GM19099 (cell line): ENCODE results near the gene SLC25A15.

ENCODE experiments used
- POLR2A ChIP-seq: IDR thresholded peaks from 3 replicates; pipeline ENCODE4 v1.6.1; 2011; ENCODE audit warnings: low read depth; ENCODE audit not compliant: insufficient read length; ENCODE audit errors: extremely low read depth

The SLC25A15 gene

DNA sequence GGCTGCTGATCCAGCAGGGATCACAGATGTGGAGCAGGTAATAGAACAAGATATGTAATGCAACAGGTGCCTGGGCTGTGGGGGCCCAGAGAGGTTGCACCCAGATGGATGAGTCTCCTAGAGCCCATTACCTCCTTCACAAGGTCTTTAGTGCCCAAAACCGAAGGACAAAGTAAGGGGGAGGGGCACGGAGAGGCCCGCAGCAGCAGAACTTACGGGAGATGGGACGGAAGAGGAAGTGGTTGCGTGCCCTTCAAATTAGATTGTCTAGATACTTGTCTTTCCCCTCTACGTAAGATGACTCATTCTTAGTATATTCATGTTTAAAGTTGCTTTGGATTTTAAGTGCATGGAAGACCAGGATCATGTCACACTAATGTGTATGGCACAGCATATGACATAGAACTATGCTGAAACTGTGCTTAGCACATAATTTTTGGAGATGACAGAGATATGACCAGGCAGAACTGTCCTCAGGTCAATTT, 12.7 kb upstream of the SLC25A15 start:
- no peak for TF ChIP-seq POLR2A

DNA sequence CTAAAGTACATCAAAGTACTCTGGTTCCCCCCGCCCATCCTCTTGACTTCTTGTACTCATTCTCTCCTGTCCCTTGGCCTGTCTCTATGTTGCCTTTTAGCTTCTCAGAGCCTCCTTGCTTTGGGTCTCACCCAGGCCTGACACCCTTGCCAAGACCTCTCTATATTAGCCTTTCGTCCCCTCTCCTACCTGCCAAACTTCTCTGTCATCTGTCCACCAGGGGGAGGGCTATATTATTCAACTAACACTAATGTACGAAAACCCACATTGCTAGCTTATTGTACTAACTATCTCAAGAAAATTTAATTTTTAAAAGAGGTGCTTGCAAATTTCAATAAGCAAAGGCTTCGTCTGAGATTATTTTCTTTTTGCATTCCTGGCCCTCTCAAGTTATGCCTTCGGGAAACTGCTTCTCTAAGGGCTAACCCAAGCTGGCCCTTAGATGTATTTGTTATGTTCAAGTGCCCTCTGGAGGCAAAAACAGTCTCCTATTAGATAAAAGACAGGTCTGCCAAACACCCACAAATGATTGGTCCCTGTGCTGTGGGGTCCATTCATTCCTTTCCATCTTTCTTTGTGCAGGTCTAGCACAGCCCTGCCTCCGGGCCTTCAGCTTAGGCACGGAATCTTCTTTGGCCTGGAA, 12.1 kb upstream of the SLC25A15 start:
- TF ChIP-seq POLR2A, result no peak

DNA sequence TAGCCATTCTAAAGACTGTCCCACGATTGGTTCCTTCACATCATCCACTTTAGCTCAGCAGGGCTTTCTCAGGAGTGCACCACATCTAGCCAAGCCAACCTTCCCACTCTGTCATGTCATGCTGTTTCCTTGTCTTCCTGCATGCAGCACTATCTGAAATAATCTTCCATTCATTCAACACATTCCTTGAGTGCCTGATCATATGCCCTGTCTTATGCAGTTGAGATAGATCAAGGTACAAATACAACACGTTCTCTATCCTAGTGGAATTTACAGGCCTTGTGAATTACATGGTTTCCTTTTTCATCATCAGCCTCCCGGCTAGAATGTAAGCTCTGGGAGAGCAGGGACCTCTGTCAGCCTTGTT, 11.6 kb upstream of the SLC25A15 start:
- TF ChIP-seq POLR2A, result no peak

DNA sequence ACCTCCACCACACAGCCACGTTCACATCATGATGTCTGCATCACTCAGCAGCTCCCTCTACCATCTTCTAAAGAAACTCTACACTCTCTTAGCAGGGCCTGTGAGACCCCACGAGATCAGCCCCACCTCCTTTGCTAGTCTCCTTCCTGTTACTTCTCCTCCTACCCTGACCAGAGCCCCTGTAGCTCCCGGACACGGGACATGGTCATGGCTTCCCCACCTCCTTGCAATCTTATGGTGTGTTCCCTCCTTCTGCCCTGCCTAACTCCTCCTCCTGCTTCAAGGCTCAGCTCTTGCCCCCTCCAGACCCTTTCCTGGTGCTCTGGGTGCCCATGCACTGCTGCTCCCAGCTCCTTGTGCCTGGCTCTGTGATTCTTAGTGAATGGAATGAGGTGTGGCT, 10.4 kb upstream of the SLC25A15 start:
- TF ChIP-seq POLR2A, result no peak

DNA sequence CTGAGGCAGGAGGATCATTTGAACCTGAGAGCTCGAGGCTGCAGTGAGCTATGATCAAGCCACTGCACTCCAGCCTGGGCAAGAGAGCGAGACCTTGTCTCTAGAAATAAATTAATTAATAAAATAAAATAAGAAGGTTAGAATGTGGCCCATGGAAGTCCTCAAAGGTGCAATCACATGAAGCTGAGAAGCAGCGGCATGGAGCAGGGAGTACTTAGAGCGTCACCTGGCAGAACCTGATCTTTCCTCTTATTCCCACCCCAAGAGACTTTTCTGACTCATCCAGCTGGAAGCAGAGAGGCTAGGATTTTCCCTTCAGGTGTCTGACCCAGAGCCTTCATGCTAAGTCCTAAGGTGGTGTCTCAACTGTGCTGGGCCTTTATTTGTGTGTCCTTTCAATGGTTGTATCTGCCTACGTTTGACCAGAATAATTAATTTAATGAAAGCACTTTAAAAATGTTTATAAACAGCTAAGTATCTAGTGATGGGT, 9.6 kb upstream of the SLC25A15 start:
- no peak for TF ChIP-seq POLR2A

DNA sequence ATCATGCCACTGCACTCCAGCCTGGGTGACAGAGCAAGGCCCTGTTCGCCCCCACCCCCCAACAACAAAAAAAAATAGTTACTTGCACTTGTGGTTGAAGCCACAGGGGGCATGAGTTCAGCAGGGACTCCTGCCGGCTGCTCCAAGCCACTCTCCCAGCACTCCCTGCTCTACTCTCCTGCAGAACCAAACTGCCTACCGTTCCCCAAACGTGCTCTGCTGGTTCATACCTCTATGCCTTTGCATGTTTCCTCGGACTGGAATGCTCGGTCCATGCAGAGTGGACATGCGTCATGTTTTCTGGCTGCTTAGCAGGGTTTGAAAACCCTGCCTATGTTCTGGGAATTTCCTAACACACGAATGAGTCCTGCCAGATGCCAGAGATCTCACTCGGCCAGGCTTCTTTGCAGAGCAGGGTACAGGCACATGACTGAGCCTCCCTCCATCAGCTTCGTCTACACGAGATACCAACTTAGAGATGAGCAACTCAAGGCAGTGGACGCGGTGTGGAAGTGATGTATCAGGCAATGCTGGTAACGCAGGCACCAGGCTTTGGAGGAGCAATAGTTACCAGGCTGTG, 8.5 kb upstream of the SLC25A15 start:
- no peak for TF ChIP-seq POLR2A

DNA sequence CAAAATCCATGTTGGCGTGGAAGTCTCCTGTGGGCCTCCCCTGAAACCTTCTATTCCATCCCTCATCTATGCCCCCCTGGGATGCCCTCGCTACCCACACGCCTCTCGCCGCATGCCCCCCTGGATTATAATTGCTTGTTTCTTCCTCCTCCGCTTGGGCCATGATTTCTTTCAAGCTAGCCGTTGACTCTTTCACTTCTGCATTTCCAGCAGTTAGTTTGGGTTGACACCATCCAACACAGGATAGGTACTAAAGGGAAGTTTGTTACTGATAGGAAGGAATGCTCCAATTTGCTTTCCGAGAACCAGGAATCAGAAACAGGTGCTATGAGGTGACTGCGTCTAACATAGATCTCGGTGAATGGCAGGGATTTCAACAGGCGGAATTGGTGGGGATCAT, 7.7 kb upstream of the SLC25A15 start:
- TF ChIP-seq POLR2A, result no peak

DNA sequence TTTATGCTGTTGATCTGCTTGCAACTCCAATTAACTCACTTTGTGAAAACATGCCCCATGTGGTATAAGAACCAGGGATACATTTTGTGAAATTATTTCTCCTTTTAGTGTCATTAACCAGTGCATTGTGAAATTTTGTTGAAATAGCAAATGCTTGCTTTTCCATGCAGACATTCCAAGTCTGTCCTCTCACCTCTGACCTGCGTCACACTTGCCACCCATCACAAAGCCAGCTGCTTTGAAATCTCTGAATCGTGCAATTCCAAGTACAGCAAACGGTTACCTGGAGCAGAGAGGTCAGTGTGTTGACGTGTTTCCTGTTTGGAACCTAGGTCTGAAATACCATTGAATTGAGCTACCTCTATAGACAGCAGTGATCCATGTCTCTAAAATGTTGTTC, 4.9 kb upstream of the SLC25A15 start:
- TF ChIP-seq POLR2A, result no peak

DNA sequence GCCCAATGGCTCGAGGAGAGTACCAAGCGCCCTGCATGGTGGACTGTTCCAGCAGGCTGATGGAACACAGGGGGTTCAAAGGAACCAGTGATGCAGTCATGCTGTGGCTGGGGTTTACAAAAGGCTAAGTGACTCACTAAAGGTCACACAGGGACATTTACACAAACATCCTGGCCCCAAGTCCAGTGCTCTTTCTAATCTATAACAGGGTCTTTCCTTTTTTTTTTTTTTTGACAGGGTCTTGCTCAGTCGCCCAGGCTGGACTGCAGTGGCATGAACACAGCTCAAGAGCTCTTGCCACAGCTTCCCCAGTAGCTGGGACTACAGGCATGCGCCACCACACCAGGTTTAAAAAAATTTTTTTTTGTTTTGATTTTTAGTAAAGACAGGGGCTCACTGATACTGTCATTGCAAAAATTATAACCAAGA, 2.8 kb upstream of the SLC25A15 start:
- no peak for TF ChIP-seq POLR2A

DNA sequence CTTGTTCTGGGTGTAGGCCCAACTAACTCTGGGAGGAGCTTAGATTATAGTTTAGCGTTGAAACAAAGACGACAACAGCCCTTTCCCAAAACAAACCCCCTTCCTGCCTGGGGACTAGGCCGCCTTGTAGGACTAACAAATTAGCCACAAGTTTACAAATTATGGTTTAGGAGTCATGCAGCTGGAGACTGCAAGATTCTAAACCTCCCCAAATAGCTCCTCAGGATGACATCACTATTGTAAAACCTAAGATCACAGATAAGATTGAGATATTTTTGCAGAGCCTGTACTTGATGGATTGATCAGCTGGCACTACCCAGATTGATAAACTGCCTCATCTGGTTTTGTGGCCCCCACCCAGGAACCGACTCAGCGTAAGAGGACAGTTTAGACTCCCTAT, 2.3 kb upstream of the SLC25A15 start:
- TF ChIP-seq POLR2A, result no peak

DNA sequence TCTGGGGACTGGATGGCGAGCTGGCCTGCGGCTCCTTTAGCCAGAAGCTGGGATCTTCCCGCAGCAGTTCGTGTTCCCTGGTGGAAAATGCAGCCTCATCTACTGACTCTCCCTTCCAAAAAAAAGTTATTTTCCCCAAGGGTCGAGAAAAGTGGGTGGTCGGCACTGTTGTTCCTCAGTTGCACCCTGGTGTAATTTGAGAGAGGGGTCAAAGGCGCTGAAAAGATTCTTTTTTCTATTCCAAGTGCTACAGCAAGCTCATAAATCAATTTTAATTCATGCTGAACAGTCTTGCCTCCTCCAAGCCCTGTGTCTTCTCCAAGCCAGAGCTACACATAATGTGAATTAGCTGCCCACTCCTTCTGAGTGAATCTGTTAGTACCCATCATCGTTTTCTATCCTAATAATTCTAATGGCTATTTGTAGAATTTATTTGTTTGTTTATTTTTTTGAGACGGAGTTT, 774 bp downstream of the SLC25A15 start:
- TF ChIP-seq POLR2A, result no peak

DNA sequence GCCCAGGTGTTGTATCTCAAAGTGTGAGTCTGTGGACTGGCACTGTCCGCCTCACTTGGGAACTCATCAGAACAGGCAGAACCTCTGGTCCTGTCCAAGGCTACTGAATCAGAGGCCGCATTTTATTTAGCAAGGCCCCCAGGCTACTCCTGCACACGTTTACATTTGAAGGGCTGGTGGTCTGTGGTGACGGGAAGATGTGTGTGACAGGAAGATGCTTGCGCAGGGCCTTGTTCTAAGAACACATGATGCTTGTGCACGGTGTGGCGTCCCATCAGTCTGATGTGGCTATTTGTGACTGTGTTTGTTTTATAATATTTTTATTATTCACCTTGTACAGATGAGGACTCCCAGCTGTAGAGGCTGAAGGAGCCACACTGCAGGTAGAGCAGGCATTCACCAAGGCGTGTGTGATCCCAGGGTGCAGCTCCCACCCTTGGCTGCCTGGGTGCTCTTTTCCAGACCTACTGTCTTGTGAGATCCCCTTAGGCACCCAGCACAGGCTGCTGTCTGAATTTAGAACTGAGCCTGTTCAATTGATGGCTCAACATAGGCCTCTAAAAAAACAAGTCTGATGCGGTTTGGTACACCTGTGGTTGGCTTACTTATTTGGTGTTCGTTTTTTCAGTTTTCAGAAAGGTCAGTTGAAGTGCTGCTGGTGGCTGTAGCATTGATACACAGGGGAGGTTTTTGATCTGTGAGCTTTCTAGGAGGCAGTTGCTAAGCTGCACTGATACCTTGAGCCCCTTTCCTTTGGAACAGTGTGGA, 3.1 kb downstream of the SLC25A15 start:
- no peak for TF ChIP-seq POLR2A

DNA sequence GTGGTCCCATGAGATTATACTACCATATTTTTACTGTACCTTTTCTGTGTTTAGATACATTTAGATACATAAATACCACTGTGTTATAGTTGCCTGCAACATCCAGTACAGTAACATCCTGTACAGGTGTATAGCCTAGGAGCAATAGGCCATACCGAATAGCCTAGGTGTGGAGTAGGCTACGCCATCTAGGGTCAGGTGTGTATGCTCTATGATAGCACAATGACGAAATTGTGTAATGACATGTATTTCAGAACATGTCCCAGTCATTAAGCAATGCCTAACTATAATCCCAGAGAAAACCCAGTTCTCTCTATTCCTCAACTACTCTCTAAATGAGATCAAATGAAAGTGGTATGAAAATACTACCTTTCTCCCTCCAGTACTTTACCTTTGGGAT, 3.9 kb downstream of the SLC25A15 start:
- no peak for TF ChIP-seq POLR2A

DNA sequence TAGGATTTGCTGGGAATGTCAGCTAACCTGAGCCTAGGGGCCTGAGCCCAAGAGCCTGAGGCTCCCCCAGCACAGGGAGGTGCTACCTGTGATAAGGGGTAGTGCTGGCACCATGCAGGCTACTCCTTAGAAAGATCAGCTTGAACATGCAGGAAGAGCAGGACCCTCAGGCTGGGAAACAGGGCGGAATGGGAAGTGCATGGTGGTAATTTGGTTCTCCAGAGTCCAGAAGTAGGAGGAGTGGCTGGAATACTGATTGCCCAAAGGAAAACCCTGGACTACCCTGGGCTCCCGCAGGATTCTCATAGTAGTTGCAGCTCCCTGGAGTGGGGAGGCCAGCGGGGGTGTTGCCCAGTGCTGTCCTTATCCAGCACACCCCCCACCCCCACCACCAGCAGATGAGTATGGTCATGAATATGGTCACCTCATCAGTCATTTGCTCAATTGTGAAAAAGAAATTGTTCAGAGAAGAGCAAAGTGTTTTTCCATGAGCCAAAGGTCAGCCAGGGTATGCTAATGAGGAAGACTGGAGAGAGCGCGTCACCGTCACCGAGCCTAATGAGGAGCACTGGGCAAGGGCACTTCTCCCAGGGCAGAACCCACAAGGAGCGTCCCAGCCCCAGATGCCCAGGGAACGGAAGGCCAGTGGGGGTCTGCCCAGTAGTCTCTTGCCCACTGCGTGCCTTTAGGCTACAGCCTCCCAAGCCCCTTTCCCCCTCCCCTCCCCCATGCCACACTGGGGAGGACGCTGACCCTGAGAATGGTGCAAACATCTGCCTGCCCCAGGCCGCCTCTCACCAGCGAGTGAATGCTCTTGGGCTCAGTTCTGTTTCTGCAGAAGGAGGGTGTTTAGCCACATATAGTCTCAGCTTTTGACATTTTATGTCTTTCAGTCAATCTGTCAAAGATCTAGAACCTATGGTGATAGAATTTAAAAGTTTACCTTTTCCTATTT, 5.3 kb downstream of the SLC25A15 start:
- TF ChIP-seq POLR2A, result no peak

DNA sequence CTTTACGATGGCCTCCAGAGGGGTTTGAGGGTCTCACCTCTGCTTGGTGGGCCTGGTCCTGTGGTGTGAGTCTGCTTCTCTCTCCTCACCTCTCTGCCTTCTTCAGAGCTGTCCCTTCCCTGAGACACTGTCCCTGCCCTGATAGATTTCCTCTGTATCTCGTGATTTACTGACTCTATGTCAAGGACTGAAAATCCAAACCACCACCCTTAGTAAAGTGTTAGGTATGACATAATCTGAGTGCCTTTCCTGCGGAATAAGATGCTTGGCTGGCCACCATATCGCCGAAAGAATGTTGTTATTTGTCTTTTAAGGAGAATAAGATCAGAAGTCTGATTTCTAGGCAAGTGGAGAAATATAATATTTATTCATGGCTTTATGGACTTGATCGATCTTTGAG, 7.2 kb downstream of the SLC25A15 start:
- TF ChIP-seq POLR2A, result no peak
